ENCODE measurements around the gene COQ4.

The COQ4 gene

GRCh38 chr9:128361986-128362646 is 39.5 kb downstream of the COQ4 start:
- Histone ChIP-seq H3K18ac (ENCODE audit: low read length) (no peak overlapping the region), H3K4me3 (ENCODE audit: low read length) (no peak overlapping the region), H3K27ac (ENCODE audit: low read depth, low read length) (no peak overlapping the region), H3K79me1 (ENCODE audit: low read length) (no peaks in the 10 kb centered on the region), H3K36me3 (ENCODE audit: control insufficient read depth, insufficient read depth, low read length) (no peaks in the 10 kb centered on the region), H3K4me1 (ENCODE audit: control insufficient read depth, low read depth, low read length) (peaks cover 5% of the 10 kb centered on the region), H4K5ac (ENCODE audit: low read length) (no peak overlapping the region), H2BK15ac (replicated peaks; ENCODE audit: low read depth) (no peak overlapping the region), H4K8ac (ENCODE audit: low read depth, low read length) (no peak overlapping the region), H3K23ac (ENCODE audit: low read length) (no peak overlapping the region), H2AK5ac (ENCODE audit: low read length) (no peak overlapping the region), H3K79me2 (ENCODE audit: control insufficient read depth, insufficient read depth, low read length) (no peaks in the 10 kb centered on the region), H3K56ac (ENCODE audit: low read length) (peak overlapping the region; percentile 10), H3K4me2 (ENCODE audit: low read length) (peak overlapping the region; percentile 21), H2BK120ac (ENCODE audit: low read depth, low read length) (no peak overlapping the region), H3K4ac (ENCODE audit: low read depth, low read length) (no peak overlapping the region), H3K9ac (ENCODE audit: low read length) (peak overlapping the region; percentile 35), H2BK5ac (ENCODE audit: low read length) (no peak overlapping the region), H3K27me3 (ENCODE audit: insufficient read depth, low read length, poor library complexity) (no peaks in the 10 kb centered on the region)
- no CpG with 5 or more reads among the region's 20 CpGs for WGBS (ENCODE audit: extremely low coverage, insufficient coverage, low lambda C conversion rate)
- peak; percentile 88 for DNase-seq

- Histone ChIP-seq H3K56ac (ENCODE audit: low read length) (no peak overlapping the region), H4K8ac (ENCODE audit: low read depth, low read length) (no peak overlapping the region), H3K27ac (ENCODE audit: low read depth, low read length) (no peak overlapping the region), H3K18ac (ENCODE audit: low read length) (no peak overlapping the region), H3K79me1 (ENCODE audit: low read length) (no peaks in the 10 kb centered on the region), H3K23ac (ENCODE audit: low read length) (no peak overlapping the region), H3K36me3 (ENCODE audit: control insufficient read depth, insufficient read depth, low read length) (no peaks in the 10 kb centered on the region), H2BK5ac (ENCODE audit: low read length) (no peak overlapping the region), H3K4ac (ENCODE audit: low read depth, low read length) (no peak overlapping the region), H2BK15ac (replicated peaks; ENCODE audit: low read depth) (no peak overlapping the region), H2AK5ac (ENCODE audit: low read length) (no peak overlapping the region), H3K4me2 (ENCODE audit: low read length) (no peak overlapping the region), H4K5ac (ENCODE audit: low read length) (no peak overlapping the region), H3K4me3 (ENCODE audit: low read length) (no peak overlapping the region), H3K4me1 (ENCODE audit: control insufficient read depth, low read depth, low read length) (peaks cover 5% of the 10 kb centered on the region), H2BK120ac (ENCODE audit: low read depth, low read length) (no peak overlapping the region), H3K79me2 (ENCODE audit: control insufficient read depth, insufficient read depth, low read length) (no peaks in the 10 kb centered on the region), H3K9ac (ENCODE audit: low read length) (no peak overlapping the region), H3K27me3 (ENCODE audit: insufficient read depth, low read length, poor library complexity) (no peaks in the 10 kb centered on the region)
- DNase-seq, result no peak
- WGBS (ENCODE audit: extremely low coverage, insufficient coverage, low lambda C conversion rate), result no CpG with 5 or more reads among the region's 3 CpGs
Measured at GRCh38 chr9:128362774-128363173, 40.1 kb downstream of the COQ4 start.

GRCh38 chr9:128365525-128365924 is 42.9 kb downstream of the COQ4 start:
- Histone ChIP-seq H2BK15ac (replicated peaks; ENCODE audit: low read depth) (no peak overlapping the region), H3K18ac (ENCODE audit: low read length) (peak overlapping the region; percentile 53), H3K4me2 (ENCODE audit: low read length) (no peak overlapping the region), H3K4me1 (ENCODE audit: control insufficient read depth, low read depth, low read length) (peaks cover 7% of the 10 kb centered on the region), H3K56ac (ENCODE audit: low read length) (peak overlapping the region; percentile 73), H3K27me3 (ENCODE audit: insufficient read depth, low read length, poor library complexity) (no peaks in the 10 kb centered on the region), H3K4ac (ENCODE audit: low read depth, low read length) (no peak overlapping the region), H4K5ac (ENCODE audit: low read length) (no peak overlapping the region), H4K8ac (ENCODE audit: low read depth, low read length) (no peak overlapping the region), H3K79me2 (ENCODE audit: control insufficient read depth, insufficient read depth, low read length) (no peaks in the 10 kb centered on the region), H3K23ac (ENCODE audit: low read length) (no peak overlapping the region), H3K4me3 (ENCODE audit: low read length) (no peak overlapping the region), H3K36me3 (ENCODE audit: control insufficient read depth, insufficient read depth, low read length) (no peaks in the 10 kb centered on the region), H3K9ac (ENCODE audit: low read length) (peak overlapping the region; percentile 54), H2AK5ac (ENCODE audit: low read length) (peak overlapping the region; percentile 82), H2BK120ac (ENCODE audit: low read depth, low read length) (no peak overlapping the region), H3K79me1 (ENCODE audit: low read length) (no peaks in the 10 kb centered on the region), H2BK5ac (ENCODE audit: low read length) (no peak overlapping the region), H3K27ac (ENCODE audit: low read depth, low read length) (no peak overlapping the region)
- no CpG with 5 or more reads among the region's 4 CpGs for WGBS (ENCODE audit: extremely low coverage, insufficient coverage, low lambda C conversion rate)
- no peak for DNase-seq

- no CpG with 5 or more reads among the region's 9 CpGs for WGBS (ENCODE audit: extremely low coverage, insufficient coverage, low lambda C conversion rate)
- no peak overlapping the region for H3K56ac ChIP-seq (ENCODE audit: low read length)
- H3K4ac ChIP-seq (ENCODE audit: low read depth, low read length), result no peak overlapping the region
- no peak overlapping the region for H2BK120ac ChIP-seq (ENCODE audit: low read depth, low read length)
- no peak overlapping the region for H2AK5ac ChIP-seq (ENCODE audit: low read length)
- no peak overlapping the region for H4K8ac ChIP-seq (ENCODE audit: low read depth, low read length)
- no peak overlapping the region for H3K4me3 ChIP-seq (ENCODE audit: low read length)
- H3K79me1 ChIP-seq (ENCODE audit: low read length), result peaks cover 18% of the 10 kb centered on the region
- no peak overlapping the region for H4K5ac ChIP-seq (ENCODE audit: low read length)
- no peak overlapping the region for H3K4me2 ChIP-seq (ENCODE audit: low read length)
- no peak overlapping the region for H3K23ac ChIP-seq (ENCODE audit: low read length)
- H3K27ac ChIP-seq (ENCODE audit: low read depth, low read length), result no peak overlapping the region
- peaks cover 10% of the 10 kb centered on the region for H3K4me1 ChIP-seq (ENCODE audit: control insufficient read depth, low read depth, low read length)
- H2BK15ac ChIP-seq (replicated peaks; ENCODE audit: low read depth), result no peak overlapping the region
- H3K79me2 ChIP-seq (ENCODE audit: control insufficient read depth, insufficient read depth, low read length), result peaks cover 14% of the 10 kb centered on the region
- no peaks in the 10 kb centered on the region for H3K27me3 ChIP-seq (ENCODE audit: insufficient read depth, low read length, poor library complexity)
- no peaks in the 10 kb centered on the region for H3K36me3 ChIP-seq (ENCODE audit: control insufficient read depth, insufficient read depth, low read length)
- no peak for DNase-seq
- no peak overlapping the region for H3K9ac ChIP-seq (ENCODE audit: low read length)
- no peak overlapping the region for H3K18ac ChIP-seq (ENCODE audit: low read length)
- no peak overlapping the region for H2BK5ac ChIP-seq (ENCODE audit: low read length)
Measured at GRCh38 chr9:128369024-128369706, 46.5 kb downstream of the COQ4 start.

- Histone ChIP-seq H3K23ac (ENCODE audit: low read length) (no peak overlapping the region), H3K4ac (ENCODE audit: low read depth, low read length) (no peak overlapping the region), H3K27me3 (ENCODE audit: insufficient read depth, low read length, poor library complexity) (no peaks in the 10 kb centered on the region), H3K56ac (ENCODE audit: low read length) (peak overlapping the region; percentile 98), H3K4me2 (ENCODE audit: low read length) (peak overlapping the region; percentile 77), H3K9ac (ENCODE audit: low read length) (peak overlapping the region; percentile 97), H3K4me3 (ENCODE audit: low read length) (peak overlapping the region; percentile 94), H3K36me3 (ENCODE audit: control insufficient read depth, insufficient read depth, low read length) (no peaks in the 10 kb centered on the region), H4K5ac (ENCODE audit: low read length) (no peak overlapping the region), H4K8ac (ENCODE audit: low read depth, low read length) (no peak overlapping the region), H2BK120ac (ENCODE audit: low read depth, low read length) (no peak overlapping the region), H2BK15ac (replicated peaks; ENCODE audit: low read depth) (no peak overlapping the region), H3K79me1 (ENCODE audit: low read length) (peaks cover 18% of the 10 kb centered on the region), H2BK5ac (ENCODE audit: low read length) (no peak overlapping the region), H2AK5ac (ENCODE audit: low read length) (no peak overlapping the region), H3K79me2 (ENCODE audit: control insufficient read depth, insufficient read depth, low read length) (peaks cover 14% of the 10 kb centered on the region), H3K27ac (ENCODE audit: low read depth, low read length) (no peak overlapping the region), H3K4me1 (ENCODE audit: control insufficient read depth, low read depth, low read length) (peaks cover 5% of the 10 kb centered on the region), H3K18ac (ENCODE audit: low read length) (no peak overlapping the region)
- DNase-seq, result no peak
Measured at GRCh38 chr9:128370367-128370751, 47.7 kb downstream of the COQ4 start.

All from mesendoderm (in vitro differentiated cells).